Measurements from ENCODE around the gene NBEA.

GRCh38 chr13:35514801-35515502, 572.9 kb downstream of the NBEA start:
- no peak for TF ChIP-seq CTCF (IDR thresholded peaks at IDR 0.05; ENCODE audit: insufficient read depth, low read length)
- TF ChIP-seq POLR2AphosphoS5 (IDR thresholded peaks at IDR 0.05; ENCODE audit: low read depth) = no peak
- no peak for TF ChIP-seq GABPA (IDR thresholded peaks at IDR 0.05; ENCODE audit: low read depth)
- TF ChIP-seq REST (IDR thresholded peaks at IDR 0.05; ENCODE audit: insufficient replicate concordance, low read depth) = no peak
